Stimulated activated memory B cell treated with anti-CD40 and anti-IgM and Interleukin-4, amounts not matched to agents 10 μg/mL and 1 μg/mL and 100 μg/mL, for 72 hours (primary cell): ENCODE results near the gene KNSTRN.

ENCODE experiments used
- ATAC-seq: fragments of 150-1000 bp; cut with Tn5 transposase; 2 replicates; pipeline ENCODE4 v1.10.0; 2021
- H3K27ac Mint-ChIP-seq: one replicate; pipeline ENCODE4 v1.8.0; 2022; ENCODE audit warnings: mild to moderate bottlenecking, mixed read lengths
- H3K27me3 Mint-ChIP-seq: one replicate; pipeline ENCODE4 v1.8.0; 2022; ENCODE audit warnings: mixed read lengths
- H3K36me3 Mint-ChIP-seq: one replicate; pipeline ENCODE4 v1.8.0; 2022; ENCODE audit warnings: mixed read lengths
- H3K4me1 Mint-ChIP-seq: one replicate; pipeline ENCODE4 v1.8.0; 2022; ENCODE audit warnings: mixed read lengths
- H3K4me3 Mint-ChIP-seq: one replicate; pipeline ENCODE4 v1.8.0; 2022; ENCODE audit warnings: mild to moderate bottlenecking, moderate library complexity, mixed read lengths
- H3K9me3 Mint-ChIP-seq: one replicate; pipeline ENCODE4 v1.8.0; 2022; ENCODE audit warnings: mixed read lengths

KNSTRN gene

DNA sequence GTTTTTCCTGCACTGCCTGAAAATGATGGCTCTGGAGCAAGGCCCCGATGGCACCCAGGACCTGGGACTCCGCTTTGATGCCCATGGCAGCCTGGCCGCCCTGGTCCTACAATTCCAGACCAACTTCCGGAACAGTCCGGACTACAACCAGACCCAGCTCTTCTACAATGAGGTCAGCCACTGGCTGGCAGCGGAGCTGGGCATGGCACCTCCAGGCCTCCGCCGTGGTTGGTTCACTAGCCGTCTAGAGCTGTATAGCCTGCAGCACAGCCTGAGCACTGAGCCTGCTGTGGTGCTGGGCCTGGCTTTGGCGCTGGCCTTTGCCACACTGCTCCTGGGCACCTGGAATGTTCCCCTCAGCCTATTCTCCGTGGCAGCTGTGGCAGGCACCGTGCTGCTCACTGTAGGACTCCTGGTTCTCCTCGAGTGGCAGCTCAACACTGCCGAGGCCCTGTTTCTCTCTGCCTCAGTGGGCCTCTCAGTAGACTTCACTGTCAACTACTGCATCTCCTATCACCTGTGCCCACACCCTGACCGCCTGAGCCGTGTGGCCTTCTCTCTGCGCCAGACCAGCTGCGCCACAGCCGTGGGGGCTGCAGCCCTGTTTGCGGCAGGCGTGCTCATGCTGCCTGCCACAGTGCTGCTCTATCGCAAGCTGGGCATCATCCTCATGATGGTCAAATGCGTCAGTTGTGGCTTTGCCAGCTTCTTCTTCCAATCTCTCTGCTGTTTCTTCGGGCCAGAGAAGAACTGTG lies 13.6 kb upstream of the KNSTRN start:
- H3K4me1 Mint-ChIP-seq, result peaks cover 13% of the 10 kb centered on the region
- ATAC-seq, result no peak
- no peak overlapping the region for H3K27ac Mint-ChIP-seq
- H3K36me3 Mint-ChIP-seq, result no peaks in the 10 kb centered on the region
- no peaks in the 10 kb centered on the region for H3K27me3 Mint-ChIP-seq
- H3K4me3 Mint-ChIP-seq, result peak overlapping the region; percentile 30
- H3K9me3 Mint-ChIP-seq, result no peaks in the 10 kb centered on the region

- no peaks in the 10 kb centered on the region for H3K27me3 Mint-ChIP-seq
- H3K27ac Mint-ChIP-seq, result no peak overlapping the region
- no peak for ATAC-seq
- H3K9me3 Mint-ChIP-seq, result no peaks in the 10 kb centered on the region
- no peak overlapping the region for H3K4me3 Mint-ChIP-seq
- H3K4me1 Mint-ChIP-seq, result peaks cover 13% of the 10 kb centered on the region
- H3K36me3 Mint-ChIP-seq, result no peaks in the 10 kb centered on the region
These were observed 13.0 kb upstream of the KNSTRN start for GRCh38 chr15:40369474-40369869.

GRCh38 chr15:40369971-40370370 lies 12.6 kb upstream of the KNSTRN start:
- Mint-ChIP-seq H3K4me3 (no peak overlapping the region), H3K27me3 (no peaks in the 10 kb centered on the region)

GRCh38 chr15:40372981-40373380 lies 9.5 kb upstream of the KNSTRN start:
- Mint-ChIP-seq H3K27me3 (no peaks in the 10 kb centered on the region), H3K27ac (no peak overlapping the region), H3K4me1 (no peaks in the 10 kb centered on the region), H3K4me3 (no peak overlapping the region), H3K36me3 (no peaks in the 10 kb centered on the region), H3K9me3 (no peaks in the 10 kb centered on the region)
- no peak for ATAC-seq

More at GRCh38 chr15:40369971-40370370, 12.6 kb upstream of the KNSTRN start:
- H3K9me3 Mint-ChIP-seq, result no peaks in the 10 kb centered on the region
- H3K4me1 Mint-ChIP-seq, result peaks cover 13% of the 10 kb centered on the region
- H3K36me3 Mint-ChIP-seq, result no peaks in the 10 kb centered on the region
- H3K27ac Mint-ChIP-seq, result no peak overlapping the region
- no peak for ATAC-seq

DNA sequence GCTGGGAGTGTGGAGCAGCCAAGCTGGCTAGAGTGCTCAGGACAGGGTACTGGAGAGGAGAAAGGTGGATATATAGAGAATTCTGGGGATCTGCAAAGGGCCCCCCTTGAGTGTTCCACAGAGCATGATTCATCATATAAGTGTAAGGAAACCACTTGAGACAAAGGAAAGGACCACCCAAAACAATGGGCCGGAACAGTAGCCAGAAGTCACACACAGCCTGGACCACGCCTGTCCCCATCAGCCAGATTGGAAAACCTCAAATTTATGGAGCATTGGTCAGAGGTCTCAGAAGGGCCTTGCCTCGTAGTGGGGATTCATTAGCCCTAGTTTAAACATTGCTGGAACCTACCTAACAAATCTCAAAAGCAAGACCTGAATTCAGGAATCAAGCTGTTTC lies 4.9 kb upstream of the KNSTRN start:
- Mint-ChIP-seq H3K27me3 (no peaks in the 10 kb centered on the region), H3K4me3 (no peak overlapping the region), H3K9me3 (no peaks in the 10 kb centered on the region), H3K4me1 (peaks cover 4% of the 10 kb centered on the region), H3K27ac (no peak overlapping the region), H3K36me3 (no peaks in the 10 kb centered on the region)
- ATAC-seq, result no peak

DNA sequence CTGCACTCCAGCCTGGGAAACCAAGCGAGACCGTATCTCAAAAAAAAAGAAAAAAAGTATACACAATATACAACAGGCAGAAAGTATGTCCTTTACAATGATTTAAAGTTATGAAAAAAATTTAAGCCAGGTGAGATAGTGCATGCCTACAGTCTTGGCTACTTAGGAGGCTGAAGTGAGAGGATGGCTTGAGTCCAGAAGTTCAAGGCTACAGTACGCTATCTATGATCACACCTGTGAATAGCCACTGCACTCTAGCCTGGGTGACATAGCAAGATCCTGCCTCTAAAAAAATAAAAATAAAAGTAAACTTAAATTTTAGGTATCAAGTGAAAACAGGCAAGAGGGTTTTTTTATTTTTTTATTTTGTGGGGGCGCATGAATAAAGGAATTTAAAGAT lies 3.1 kb upstream of the KNSTRN start:
- no peaks in the 10 kb centered on the region for H3K36me3 Mint-ChIP-seq
- H3K27ac Mint-ChIP-seq, result no peak overlapping the region
- peaks cover 20% of the 10 kb centered on the region for H3K4me1 Mint-ChIP-seq
- no peaks in the 10 kb centered on the region for H3K9me3 Mint-ChIP-seq
- ATAC-seq, result no peak
- no peaks in the 10 kb centered on the region for H3K27me3 Mint-ChIP-seq
- H3K4me3 Mint-ChIP-seq, result no peak overlapping the region

DNA sequence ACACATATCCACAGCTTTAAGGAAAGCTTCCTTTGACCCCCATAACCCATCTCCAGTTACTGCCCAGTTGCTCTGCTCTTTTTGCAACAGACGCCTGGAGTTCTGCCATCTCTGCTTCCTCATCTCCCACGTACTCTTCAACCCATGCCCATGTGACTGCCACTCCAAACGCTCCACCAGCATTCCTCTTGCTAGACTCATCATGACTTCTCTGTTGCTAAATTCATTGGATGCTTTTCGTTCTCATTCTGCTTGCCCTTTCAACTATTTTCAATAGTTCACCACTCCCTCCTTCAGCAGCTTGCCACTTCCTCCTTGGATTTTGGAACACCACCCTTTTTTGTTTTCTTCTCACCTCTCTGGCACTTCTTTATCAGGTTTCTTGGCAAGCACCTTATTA lies 2.7 kb upstream of the KNSTRN start:
- H3K27ac Mint-ChIP-seq, result no peak overlapping the region
- H3K4me1 Mint-ChIP-seq, result peaks cover 25% of the 10 kb centered on the region
- no peaks in the 10 kb centered on the region for H3K36me3 Mint-ChIP-seq
- H3K9me3 Mint-ChIP-seq, result no peaks in the 10 kb centered on the region
- H3K4me3 Mint-ChIP-seq, result no peak overlapping the region
- ATAC-seq, result no peak
- no peaks in the 10 kb centered on the region for H3K27me3 Mint-ChIP-seq

DNA sequence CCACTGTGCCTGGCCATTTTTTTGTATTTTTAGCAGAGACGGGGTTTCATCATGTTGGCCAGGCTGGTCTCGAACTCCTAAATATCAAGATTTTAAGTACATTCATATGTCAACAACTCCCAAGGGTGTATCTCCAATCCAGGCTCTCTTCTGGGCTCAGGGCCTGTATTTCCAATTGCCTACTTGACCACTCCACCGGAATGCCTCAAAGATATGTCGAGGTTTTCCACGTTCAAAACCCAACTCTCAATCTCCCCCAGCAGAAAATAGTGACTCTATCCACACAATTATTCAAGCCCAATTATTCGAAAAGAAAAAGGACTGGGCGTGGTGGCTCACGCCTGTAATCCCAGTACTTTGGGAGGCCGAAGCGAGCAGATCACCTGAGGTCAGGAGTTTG lies 1.9 kb upstream of the KNSTRN start:
- no peak overlapping the region for H3K4me3 Mint-ChIP-seq
- no peaks in the 10 kb centered on the region for H3K9me3 Mint-ChIP-seq
- H3K27me3 Mint-ChIP-seq, result no peaks in the 10 kb centered on the region
- no peak overlapping the region for H3K27ac Mint-ChIP-seq
- peaks cover 5% of the 10 kb centered on the region for H3K36me3 Mint-ChIP-seq
- ATAC-seq, result no peak
- H3K4me1 Mint-ChIP-seq, result peaks cover 31% of the 10 kb centered on the region

DNA sequence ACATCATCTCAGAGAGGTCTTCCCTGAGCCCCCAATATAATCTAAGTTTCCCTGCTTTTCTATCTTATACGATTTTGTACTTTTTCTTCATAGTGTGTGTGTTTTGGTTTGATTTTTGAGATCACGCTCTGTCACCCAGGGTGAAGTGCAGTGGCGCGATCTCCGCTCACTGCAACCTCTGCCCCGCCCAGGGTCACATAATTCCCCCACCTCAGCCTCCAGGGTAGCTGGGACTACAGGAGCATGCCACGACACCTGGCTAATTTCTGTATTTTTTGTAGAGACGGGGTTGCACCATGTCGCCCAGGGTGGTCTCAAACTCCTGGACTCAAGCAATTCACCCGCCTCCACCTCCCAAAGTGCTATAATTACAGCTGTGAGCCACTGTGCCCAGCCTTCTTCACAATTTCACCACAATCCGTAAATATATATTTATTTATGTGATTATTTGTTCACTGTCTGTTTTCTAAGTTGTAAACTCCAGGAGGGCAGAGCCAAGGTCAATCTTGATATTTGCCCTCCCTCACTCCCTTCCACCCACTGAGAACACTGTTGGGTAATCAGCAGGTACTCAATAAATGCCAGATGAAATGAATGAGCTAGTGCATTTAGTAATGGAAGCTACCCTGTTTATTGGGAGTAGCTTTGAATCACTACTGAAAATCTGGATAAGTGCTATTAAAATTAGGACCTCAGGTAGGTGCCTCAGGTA lies 547 bp upstream of the KNSTRN start:
- Mint-ChIP-seq H3K4me3 (no peak overlapping the region), H3K27me3 (no peaks in the 10 kb centered on the region), H3K9me3 (no peaks in the 10 kb centered on the region), H3K36me3 (peaks cover 6% of the 10 kb centered on the region), H3K27ac (peak overlapping the region; percentile 84), H3K4me1 (peaks cover 31% of the 10 kb centered on the region)
- ATAC-seq, result no peak

DNA sequence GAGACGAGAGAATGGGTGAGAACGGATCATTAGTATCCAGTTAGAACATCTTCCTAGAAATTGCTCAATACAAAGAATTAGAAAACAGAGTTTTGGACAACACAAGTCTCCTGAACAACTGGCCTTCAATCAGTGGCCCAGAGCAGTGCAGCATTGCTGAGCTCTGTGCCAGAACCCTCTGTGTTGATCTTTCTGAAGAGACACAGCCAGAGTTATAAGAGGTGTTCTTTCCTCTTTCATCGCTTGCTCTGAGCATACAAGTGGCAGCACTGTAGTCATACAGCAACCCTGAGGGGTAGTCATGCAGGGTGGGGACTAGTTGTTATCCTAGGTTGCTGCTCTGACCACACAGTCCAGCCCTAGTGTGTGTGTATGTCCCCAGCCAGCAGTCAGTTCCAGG lies 4.0 kb downstream of the KNSTRN start:
- Mint-ChIP-seq H3K27me3 (no peaks in the 10 kb centered on the region), H3K9me3 (no peaks in the 10 kb centered on the region), H3K36me3 (peaks cover 43% of the 10 kb centered on the region), H3K4me3 (no peak overlapping the region), H3K27ac (no peak overlapping the region), H3K4me1 (peaks cover 31% of the 10 kb centered on the region)
- no peak for ATAC-seq

- Mint-ChIP-seq H3K27ac (no peak overlapping the region), H3K9me3 (no peaks in the 10 kb centered on the region), H3K4me3 (no peak overlapping the region), H3K27me3 (no peaks in the 10 kb centered on the region), H3K36me3 (peaks cover 58% of the 10 kb centered on the region), H3K4me1 (peaks cover 13% of the 10 kb centered on the region)
- no peak for ATAC-seq
These were observed 6.7 kb downstream of the KNSTRN start for GRCh38 chr15:40388941-40389823.

- Mint-ChIP-seq H3K4me1 (peaks cover 4% of the 10 kb centered on the region), H3K9me3 (no peaks in the 10 kb centered on the region), H3K27me3 (no peaks in the 10 kb centered on the region), H3K4me3 (no peak overlapping the region), H3K27ac (no peak overlapping the region), H3K36me3 (peaks cover 57% of the 10 kb centered on the region)
- no peak for ATAC-seq
These were observed 7.5 kb downstream of the KNSTRN start for GRCh38 chr15:40389824-40390595.

DNA sequence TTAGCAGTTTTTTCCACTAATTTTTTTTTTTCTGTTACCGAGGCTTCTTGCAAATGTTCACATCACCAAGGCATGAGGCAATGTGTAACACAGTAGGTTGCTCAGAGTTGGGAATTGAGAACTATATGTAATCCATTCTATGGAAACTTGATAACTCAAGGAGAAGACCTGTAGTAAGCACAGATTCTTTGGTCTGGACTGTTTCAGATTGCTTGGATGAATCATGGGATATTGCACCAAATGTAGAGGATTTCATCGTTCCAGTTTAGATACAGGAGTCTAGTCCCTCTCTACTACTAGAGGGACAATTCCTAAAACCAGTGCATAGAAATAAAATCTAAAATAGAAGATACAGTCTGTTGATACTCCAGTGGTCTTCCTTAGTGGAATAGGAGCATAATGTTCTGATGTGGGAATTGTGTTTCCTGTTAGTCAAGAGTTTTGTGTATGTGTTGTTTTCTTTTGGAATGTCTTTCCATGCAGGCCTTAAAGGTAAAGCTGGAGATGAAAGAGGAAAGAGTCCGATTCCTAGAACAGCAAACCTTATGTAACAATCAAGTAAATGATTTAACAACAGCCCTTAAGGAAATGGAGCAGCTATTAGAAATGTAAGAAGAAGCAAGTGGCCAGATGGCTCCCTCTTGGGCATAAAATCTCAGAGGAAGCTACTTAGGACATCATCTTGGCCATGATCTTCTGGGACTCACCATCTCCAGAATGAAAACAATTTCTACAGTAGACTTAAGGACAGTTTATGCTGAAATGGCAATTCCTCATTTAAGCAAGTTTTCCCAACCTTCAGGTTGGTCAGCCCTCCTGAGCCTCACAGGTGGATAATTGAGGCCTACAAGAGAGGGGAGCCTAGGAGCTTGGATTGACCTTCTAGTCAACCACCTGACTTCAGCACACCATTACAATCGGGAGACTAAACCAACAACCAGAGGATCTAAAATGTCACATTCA lies 10.7 kb downstream of the KNSTRN start:
- no peak overlapping the region for H3K27ac Mint-ChIP-seq
- H3K4me3 Mint-ChIP-seq, result no peak overlapping the region
- no peak for ATAC-seq
- H3K4me1 Mint-ChIP-seq, result peaks cover 5% of the 10 kb centered on the region
- peaks cover 40% of the 10 kb centered on the region for H3K36me3 Mint-ChIP-seq
- H3K9me3 Mint-ChIP-seq, result no peaks in the 10 kb centered on the region
- no peaks in the 10 kb centered on the region for H3K27me3 Mint-ChIP-seq
